Skeletal muscle satellite cell (primary cell): Measurements from ENCODE around the gene HOXC11.

Experiments
- H3K27me3 ChIP-seq: 2 replicates; pipeline ENCODE4 v1.7.0; 2013; ENCODE audit warnings: low read length; ENCODE audit not compliant: control insufficient read depth, insufficient read depth
- H3K36me3 ChIP-seq: 2 replicates; pipeline ENCODE4 v1.7.0; 2013; ENCODE audit warnings: mild to moderate bottlenecking, control low read depth, low read length; ENCODE audit not compliant: insufficient read depth
- H3K4me1 ChIP-seq: 2 replicates; pipeline ENCODE4 v1.7.0; 2013; ENCODE audit warnings: low read length; ENCODE audit not compliant: control insufficient read depth, insufficient read depth
- H3K4me2 ChIP-seq: 2 replicates; pipeline ENCODE4 v1.7.0; 2013; ENCODE audit warnings: mild to moderate bottlenecking, low read length
- H3K4me3 ChIP-seq: 2 replicates; pipeline ENCODE4 v1.7.0; 2013; ENCODE audit warnings: low read length
- H3K9ac ChIP-seq: 2 replicates; pipeline ENCODE4 v1.7.0; 2013; ENCODE audit warnings: mild to moderate bottlenecking, low read depth, low read length, moderate library complexity
- H3K9me3 ChIP-seq: replicated peaks from 2 replicates; pipeline ENCODE4 v1.7.0; 2013; ENCODE audit warnings: mild to moderate bottlenecking, control low read depth, low read length

The HOXC11 gene

GRCh38 chr12:53978477-53979356 lies 5.8 kb downstream of the HOXC11 start:
- H3K4me3 ChIP-seq = peak overlapping the region; percentile 58
- H3K9ac ChIP-seq = peak overlapping the region; percentile 98
- peak overlapping the region; percentile 99 for H3K4me2 ChIP-seq
- no peaks in the 10 kb centered on the region for H3K27me3 ChIP-seq
- no peaks in the 10 kb centered on the region for H3K9me3 ChIP-seq
- H3K36me3 ChIP-seq = peaks cover 10% of the 10 kb centered on the region
- H3K4me1 ChIP-seq = peaks cover 45% of the 10 kb centered on the region

GRCh38 chr12:53980104-53980801 lies 7.3 kb downstream of the HOXC11 start:
- peak overlapping the region; percentile 87 for H3K4me3 ChIP-seq
- peaks cover 45% of the 10 kb centered on the region for H3K4me1 ChIP-seq
- peak overlapping the region; percentile 99 for H3K4me2 ChIP-seq
- no peaks in the 10 kb centered on the region for H3K9me3 ChIP-seq
- no peaks in the 10 kb centered on the region for H3K27me3 ChIP-seq
- peak overlapping the region; percentile 98 for H3K9ac ChIP-seq
- H3K36me3 ChIP-seq = peaks cover 10% of the 10 kb centered on the region

GRCh38 chr12:53980802-53981496 lies 8.0 kb downstream of the HOXC11 start:
- Histone ChIP-seq H3K4me3 (peak overlapping the region; percentile 87), H3K36me3 (peaks cover 4% of the 10 kb centered on the region), H3K9ac (peak overlapping the region; percentile 98), H3K27me3 (no peaks in the 10 kb centered on the region), H3K4me2 (peak overlapping the region; percentile 99), H3K9me3 (no peaks in the 10 kb centered on the region), H3K4me1 (peaks cover 42% of the 10 kb centered on the region)

DNA sequence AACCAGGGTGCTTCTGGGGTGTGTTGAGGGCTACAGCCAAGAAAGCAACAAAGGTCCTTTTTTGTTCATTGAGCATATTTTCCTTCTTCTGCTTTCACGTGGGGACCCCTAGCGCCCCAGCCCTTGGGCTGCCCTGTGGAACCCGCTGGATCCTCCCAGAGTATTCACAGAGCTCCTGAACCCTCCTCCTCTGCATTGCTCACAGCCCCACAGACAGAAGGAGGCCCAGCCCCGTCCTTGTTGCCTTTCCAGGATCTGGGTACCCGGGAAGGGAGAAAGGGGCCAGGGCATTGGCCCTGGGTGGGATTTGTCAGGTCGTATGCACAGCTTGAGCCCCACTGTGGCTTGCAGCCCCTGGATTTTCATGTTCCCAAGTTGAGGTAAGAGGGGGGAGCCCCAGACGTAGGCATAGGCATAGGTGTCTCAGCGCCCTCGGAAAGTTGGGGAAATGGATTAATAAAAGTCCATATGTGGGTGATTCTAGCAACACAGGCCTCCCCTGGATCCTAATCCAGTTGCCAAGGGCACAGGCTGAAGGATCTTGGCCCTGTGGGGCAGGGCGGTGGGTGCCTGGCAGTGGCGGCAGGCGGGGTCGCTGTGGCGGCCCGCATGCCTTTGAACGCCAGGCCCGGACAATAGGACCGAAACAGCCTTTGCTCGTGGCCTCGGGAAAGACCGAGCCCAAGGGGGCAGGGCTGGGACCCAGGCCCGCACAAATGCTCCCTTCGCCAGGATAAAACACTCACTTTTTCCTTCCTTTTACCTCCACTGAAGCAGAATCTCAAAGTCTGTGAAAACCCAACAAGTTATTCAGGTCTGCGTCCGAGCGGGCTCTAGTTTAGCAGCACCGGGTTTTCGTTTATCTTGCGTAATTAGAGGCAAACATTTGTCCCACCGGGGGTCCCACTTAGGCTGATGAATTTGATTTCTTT lies 9.0 kb downstream of the HOXC11 start:
- peaks cover 32% of the 10 kb centered on the region for H3K4me1 ChIP-seq
- peak overlapping the region; percentile 87 for H3K4me3 ChIP-seq
- H3K36me3 ChIP-seq = no peaks in the 10 kb centered on the region
- no peaks in the 10 kb centered on the region for H3K9me3 ChIP-seq
- H3K4me2 ChIP-seq = peak overlapping the region; percentile 99
- peak overlapping the region; percentile 98 for H3K9ac ChIP-seq
- no peaks in the 10 kb centered on the region for H3K27me3 ChIP-seq

DNA sequence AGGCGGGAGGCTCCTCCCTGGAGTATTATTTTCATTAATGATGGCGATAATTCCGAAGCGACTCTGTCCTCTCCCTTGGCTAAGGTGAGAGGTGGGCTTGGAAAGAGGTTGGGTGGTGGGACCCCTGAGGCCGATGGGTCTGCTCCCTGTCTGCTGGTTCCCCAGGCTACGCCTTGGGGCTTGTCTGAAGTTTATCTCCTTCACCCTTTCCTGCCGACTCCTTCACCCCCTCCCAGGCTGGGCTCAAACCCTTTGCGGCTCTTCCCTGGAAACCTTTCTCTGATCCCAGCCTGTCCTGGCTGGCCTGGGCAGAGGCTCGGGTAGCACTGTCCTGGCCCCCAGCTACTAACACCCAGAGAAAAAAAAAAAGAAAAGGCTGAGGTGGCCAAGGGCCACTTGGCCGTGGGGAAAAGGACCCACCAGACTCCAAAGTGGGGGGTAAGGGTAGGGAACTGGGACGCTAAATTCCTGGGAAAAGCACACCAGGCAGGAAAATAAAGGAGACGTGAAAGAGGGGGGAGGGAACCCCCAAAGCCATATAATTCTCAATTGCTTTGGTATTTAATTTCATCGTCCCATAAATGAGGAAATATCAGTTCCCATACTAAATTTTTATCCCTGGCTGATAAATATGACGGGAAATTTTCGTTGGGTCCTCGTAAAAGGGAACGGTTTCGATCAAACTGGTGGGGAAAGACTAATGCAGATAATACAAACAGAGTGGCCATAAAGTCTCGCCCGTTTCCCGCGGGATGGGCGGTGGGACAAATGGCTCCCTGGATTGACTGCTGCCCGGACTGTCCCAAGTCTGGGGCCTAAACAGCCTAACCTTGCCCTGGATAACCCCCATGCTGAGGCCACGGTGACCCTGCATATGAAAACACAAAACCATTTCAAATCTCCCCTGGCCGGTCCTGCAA lies 10.0 kb downstream of the HOXC11 start:
- Histone ChIP-seq H3K9ac (peak overlapping the region; percentile 98), H3K36me3 (no peaks in the 10 kb centered on the region), H3K4me1 (peaks cover 31% of the 10 kb centered on the region), H3K27me3 (no peaks in the 10 kb centered on the region), H3K4me3 (peak overlapping the region; percentile 87), H3K9me3 (no peaks in the 10 kb centered on the region), H3K4me2 (peak overlapping the region; percentile 99)

GRCh38 chr12:53983568-53983949 lies 10.6 kb downstream of the HOXC11 start:
- peak overlapping the region; percentile 98 for H3K9ac ChIP-seq
- no peaks in the 10 kb centered on the region for H3K27me3 ChIP-seq
- peak overlapping the region; percentile 87 for H3K4me3 ChIP-seq
- H3K36me3 ChIP-seq = no peaks in the 10 kb centered on the region
- no peaks in the 10 kb centered on the region for H3K9me3 ChIP-seq
- H3K4me1 ChIP-seq = peaks cover 32% of the 10 kb centered on the region
- H3K4me2 ChIP-seq = peak overlapping the region; percentile 99

DNA sequence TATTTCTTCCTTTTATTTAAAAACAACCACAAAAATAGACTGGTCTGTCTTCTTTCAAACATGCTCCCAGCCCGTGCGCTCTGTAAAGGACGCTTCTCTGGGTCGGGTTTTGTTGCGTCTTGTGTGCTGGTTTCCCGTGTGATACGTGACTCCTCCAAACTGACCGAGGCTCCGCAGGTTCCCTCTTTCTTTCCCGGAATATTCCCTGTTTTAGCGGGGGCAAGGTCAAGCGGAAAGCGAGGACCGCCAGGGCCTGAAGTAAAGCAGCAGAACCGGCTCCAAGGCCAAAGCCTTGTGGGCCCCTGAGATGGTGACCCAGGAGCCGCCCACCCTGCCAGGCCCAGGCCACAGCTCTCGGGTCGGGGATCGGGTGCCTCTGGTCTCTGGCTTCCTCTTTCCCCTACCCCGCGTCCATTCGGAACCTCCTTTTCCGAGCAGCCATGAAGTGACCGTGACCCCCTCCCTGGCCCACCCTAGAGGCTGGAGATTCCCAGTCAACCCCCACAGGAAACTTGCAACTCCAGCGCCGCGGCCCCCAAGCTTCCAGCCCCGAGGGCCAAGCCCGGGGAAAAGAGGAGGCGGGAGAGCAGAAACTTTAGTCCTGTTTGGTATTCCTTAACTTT lies 11.1 kb downstream of the HOXC11 start:
- Histone ChIP-seq H3K4me2 (peak overlapping the region; percentile 99), H3K9ac (peak overlapping the region; percentile 98), H3K4me3 (peak overlapping the region; percentile 87), H3K36me3 (no peaks in the 10 kb centered on the region), H3K9me3 (no peaks in the 10 kb centered on the region), H3K27me3 (no peaks in the 10 kb centered on the region), H3K4me1 (peaks cover 31% of the 10 kb centered on the region)

GRCh38 chr12:53984901-53985691 lies 12.2 kb downstream of the HOXC11 start, which contains the start of gene HOXC10:
Gene HOXC10, plus strand, starts transcription at chr12:53985146. Its CDS starts 114 bp downstream, at chr12:53985260.
- peak within 1 kb of the TSS; percentile 100 for H3K4me2 ChIP-seq
- H3K4me3 ChIP-seq = peak within 1 kb of the TSS; percentile 93
- H3K36me3 ChIP-seq = no peaks in the 10 kb centered on the region
- H3K4me1 ChIP-seq = peaks cover 30% of the 10 kb centered on the region
- no peaks in the 10 kb centered on the region for H3K27me3 ChIP-seq
- no peaks in the 10 kb centered on the region for H3K9me3 ChIP-seq
- H3K9ac ChIP-seq = peak within 1 kb of the TSS; percentile 99

DNA sequence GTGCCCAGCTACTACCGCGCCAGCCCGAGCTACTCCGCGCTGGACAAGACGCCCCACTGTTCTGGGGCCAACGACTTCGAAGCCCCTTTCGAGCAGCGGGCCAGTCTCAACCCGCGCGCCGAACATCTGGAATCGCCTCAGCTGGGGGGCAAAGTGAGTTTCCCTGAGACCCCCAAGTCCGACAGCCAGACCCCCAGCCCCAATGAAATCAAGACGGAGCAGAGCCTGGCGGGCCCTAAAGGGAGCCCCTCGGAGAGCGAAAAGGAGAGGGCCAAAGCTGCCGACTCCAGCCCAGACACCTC lies 12.7 kb downstream of the HOXC11 start:
- no peaks in the 10 kb centered on the region for H3K27me3 ChIP-seq
- H3K4me1 ChIP-seq = peaks cover 34% of the 10 kb centered on the region
- H3K9ac ChIP-seq = peak overlapping the region; percentile 99

More for the DNA sequence above, 12.7 kb downstream of the HOXC11 start:
- H3K9me3 ChIP-seq = no peaks in the 10 kb centered on the region
- H3K36me3 ChIP-seq = no peaks in the 10 kb centered on the region
- peak overlapping the region; percentile 93 for H3K4me3 ChIP-seq
- peak overlapping the region; percentile 100 for H3K4me2 ChIP-seq
